ENCODE results near the gene DENND1B.
A peak's percentile ranks its signal among the peaks of the same experiment; 100 is the strongest.

Gene DENND1B, protein sequence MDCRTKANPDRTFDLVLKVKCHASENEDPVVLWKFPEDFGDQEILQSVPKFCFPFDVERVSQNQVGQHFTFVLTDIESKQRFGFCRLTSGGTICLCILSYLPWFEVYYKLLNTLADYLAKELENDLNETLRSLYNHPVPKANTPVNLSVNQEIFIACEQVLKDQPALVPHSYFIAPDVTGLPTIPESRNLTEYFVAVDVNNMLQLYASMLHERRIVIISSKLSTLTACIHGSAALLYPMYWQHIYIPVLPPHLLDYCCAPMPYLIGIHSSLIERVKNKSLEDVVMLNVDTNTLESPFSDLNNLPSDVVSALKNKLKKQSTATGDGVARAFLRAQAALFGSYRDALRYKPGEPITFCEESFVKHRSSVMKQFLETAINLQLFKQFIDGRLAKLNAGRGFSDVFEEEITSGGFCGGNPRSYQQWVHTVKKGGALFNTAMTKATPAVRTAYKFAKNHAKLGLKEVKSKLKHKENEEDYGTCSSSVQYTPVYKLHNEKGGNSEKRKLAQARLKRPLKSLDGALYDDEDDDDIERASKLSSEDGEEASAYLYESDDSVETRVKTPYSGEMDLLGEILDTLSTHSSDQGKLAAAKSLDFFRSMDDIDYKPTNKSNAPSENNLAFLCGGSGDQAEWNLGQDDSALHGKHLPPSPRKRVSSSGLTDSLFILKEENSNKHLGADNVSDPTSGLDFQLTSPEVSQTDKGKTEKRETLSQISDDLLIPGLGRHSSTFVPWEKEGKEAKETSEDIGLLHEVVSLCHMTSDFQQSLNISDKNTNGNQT

DNA sequence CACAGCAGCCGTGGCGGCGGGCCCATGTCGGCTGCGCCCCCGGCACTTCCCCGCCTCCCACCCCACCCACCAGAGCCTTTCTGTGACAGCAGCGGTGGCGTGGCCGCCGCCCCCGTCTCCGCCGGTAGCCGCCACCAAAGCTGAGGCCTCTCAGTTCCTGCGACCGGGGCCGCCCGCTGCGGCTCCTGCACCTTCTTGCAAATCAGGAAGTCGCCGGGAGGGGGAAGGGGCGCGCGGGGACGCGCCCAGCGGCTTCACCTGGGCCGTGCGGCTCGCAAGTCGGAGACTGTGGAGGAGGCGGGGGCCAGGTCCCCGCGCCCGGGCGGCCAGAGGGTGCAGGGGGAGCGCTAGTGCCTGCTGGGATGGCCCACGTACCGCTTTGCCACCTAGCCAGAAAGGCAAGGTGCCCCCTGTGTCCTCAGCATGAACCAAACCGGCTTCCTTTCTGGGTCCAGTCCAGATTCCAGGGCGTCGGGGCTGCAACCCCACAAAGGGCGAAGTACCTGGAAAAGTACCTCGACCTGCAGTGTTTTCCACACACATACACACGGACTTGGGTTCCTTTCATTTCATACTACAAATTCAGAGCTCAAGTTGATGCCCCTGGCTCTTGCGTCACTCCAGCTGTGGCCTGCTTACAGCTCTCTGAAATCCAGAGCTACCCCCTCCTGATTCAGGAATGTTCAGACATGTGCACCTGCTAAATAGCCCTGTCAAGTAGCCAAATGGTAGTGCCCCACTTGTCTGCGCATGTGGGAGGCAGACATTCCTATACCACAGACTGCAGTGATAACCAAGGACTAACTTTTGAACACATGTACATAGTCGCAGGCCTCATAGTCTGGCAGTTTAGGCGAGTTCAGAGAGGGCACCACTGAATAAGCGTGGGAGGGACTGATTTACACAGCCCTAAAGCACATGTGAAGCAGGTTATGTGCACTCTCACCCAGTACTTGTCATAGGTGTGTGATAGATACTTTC, at the start of gene DENND1B:
TSS of gene DENND1B (minus strand) at position 199 of the 981 bp plus-strand sequence. CDS start 325 bp downstream, outside the sequence.
- intact Hi-C loops (cut with micrococcal nuclease) = no loop called here
- H3K9me3 Mint-ChIP-seq = no peaks in the 10 kb centered on the region
- peak within 1 kb of the TSS; percentile 80 for H3K4me3 Mint-ChIP-seq
- H3K27me3 Mint-ChIP-seq = no peaks in the 10 kb centered on the region
- peak within 1 kb of the TSS; percentile 90 for H3K27ac Mint-ChIP-seq
- peaks cover 56% of the 10 kb centered on the region for H3K4me1 Mint-ChIP-seq (ENCODE audit: low read depth)
- H3K36me3 Mint-ChIP-seq (ENCODE audit: low read depth) = peaks cover 17% of the 10 kb centered on the region

DNA sequence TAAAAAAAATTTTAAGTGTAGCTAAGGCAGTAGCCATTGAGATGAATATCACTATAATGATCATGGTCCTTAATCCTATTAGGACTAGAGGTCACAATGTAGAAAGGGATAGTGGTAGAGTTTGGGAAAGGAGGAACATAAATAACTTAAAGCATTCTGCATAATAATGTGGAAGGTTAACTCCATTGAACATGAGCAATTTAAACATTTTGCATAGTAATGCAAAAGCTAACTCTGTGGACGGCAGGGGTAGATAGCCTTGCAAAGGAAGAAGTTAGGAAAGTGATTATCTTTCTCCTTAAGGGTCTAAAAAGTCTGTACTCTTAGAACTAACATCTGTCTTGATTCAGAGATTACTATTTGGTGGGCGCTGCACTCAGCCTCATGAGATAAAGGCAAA, 39.0 kb upstream of the DENND1B start:
- H3K4me1 Mint-ChIP-seq (ENCODE audit: low read depth) = no peaks in the 10 kb centered on the region
- intact Hi-C loops (cut with micrococcal nuclease) = no loop called here
- no peaks in the 10 kb centered on the region for H3K27me3 Mint-ChIP-seq
- no peak overlapping the region for H3K4me3 Mint-ChIP-seq
- H3K36me3 Mint-ChIP-seq (ENCODE audit: low read depth) = no peaks in the 10 kb centered on the region
- H3K9me3 Mint-ChIP-seq = no peaks in the 10 kb centered on the region
- no peak overlapping the region for H3K27ac Mint-ChIP-seq

DNA sequence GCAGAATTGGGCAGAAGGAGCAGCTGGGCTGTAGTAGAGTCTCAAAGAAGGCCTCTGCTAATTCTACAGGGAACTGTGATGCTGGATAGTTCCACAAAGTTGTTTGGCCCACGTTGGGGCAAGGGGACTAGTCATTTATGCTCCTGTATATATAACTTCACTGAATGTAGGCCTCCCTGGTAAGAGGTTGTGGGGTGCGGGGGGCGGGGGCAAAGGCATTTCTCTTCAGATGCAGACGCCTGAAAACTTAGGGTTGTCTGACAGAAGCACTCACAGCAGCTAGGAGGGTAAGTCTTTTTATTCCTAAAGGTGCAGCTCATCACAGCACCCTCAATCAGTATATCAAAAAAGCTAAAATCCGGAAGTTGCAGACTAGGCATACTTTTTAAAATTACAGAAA, 38.5 kb upstream of the DENND1B start:
- Mint-ChIP-seq H3K27ac (no peak overlapping the region), H3K4me3 (no peak overlapping the region), H3K36me3 (ENCODE audit: low read depth) (no peaks in the 10 kb centered on the region), H3K4me1 (ENCODE audit: low read depth) (no peaks in the 10 kb centered on the region), H3K9me3 (no peaks in the 10 kb centered on the region), H3K27me3 (no peaks in the 10 kb centered on the region)
- intact Hi-C loops (cut with micrococcal nuclease) = no loop called here

DNA sequence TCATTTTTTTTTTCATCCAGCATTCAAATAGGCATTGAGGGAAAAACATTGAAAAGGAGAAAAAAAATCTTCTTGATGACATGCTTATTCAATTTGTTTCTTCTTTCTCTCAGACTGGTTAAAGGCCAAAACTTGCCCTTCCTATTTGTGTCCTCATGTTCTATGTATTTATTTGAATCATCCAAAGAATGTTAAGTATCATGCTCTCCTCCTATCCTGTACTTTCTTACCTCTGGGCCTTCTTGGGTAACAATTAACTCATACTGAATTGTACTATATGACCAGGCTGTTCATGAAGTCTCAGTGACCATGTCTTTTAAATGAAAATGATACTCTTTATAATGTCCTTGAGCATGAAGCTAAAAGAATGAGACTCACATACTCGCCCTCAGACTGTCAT, 36.5 kb upstream of the DENND1B start:
- Mint-ChIP-seq H3K4me3 (no peak overlapping the region), H3K36me3 (ENCODE audit: low read depth) (no peaks in the 10 kb centered on the region), H3K27ac (no peak overlapping the region), H3K27me3 (no peaks in the 10 kb centered on the region), H3K4me1 (ENCODE audit: low read depth) (no peaks in the 10 kb centered on the region), H3K9me3 (no peaks in the 10 kb centered on the region)
- intact Hi-C loops (cut with micrococcal nuclease) = no loop called here

DNA sequence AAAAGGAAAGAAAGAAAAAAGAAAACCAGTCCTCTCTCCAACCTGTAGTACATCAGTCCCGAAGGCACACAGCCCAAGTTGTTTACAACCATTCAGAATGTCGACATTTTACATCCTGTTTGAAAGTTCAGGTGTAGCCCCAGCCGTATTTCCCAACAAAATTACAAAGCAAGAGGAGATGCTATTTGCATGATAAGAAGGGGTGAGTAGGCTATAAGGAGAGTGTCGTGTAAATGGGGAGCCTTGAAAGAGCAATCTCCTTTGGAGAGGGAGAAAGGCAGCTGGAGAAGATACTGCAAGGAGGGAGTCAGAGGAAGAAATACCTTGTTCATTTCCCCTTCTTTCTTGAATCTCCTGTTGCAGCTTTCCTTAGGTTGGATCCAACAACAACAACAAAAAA, 35.5 kb upstream of the DENND1B start:
- Mint-ChIP-seq H3K4me1 (ENCODE audit: low read depth) (no peaks in the 10 kb centered on the region), H3K9me3 (no peaks in the 10 kb centered on the region), H3K36me3 (ENCODE audit: low read depth) (no peaks in the 10 kb centered on the region), H3K27ac (no peak overlapping the region), H3K27me3 (no peaks in the 10 kb centered on the region), H3K4me3 (no peak overlapping the region)
- intact Hi-C loops (cut with micrococcal nuclease) = no loop called here

DNA sequence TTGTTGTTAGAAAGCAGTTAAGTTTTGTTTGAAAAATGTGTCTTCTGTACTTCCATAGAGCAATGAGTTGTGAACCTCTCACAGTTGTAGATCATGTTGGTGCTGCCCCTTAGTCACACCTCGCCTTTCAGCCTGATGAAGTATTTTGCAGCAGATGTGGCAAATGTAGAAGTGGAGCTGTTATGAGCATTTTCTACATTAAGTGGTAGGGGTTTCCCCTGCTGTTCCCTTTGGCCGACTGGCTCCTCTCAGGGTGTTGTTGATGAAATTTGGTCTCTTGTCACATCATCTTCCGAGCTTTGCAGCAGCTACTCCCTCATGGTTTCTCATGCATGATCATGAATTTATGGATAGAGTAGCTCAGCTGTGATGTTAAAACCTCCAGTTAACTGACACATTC, 33.6 kb upstream of the DENND1B start:
- intact Hi-C loops (cut with micrococcal nuclease) = no loop called here
- no peaks in the 10 kb centered on the region for H3K36me3 Mint-ChIP-seq (ENCODE audit: low read depth)
- H3K4me3 Mint-ChIP-seq = no peak overlapping the region

DNA sequence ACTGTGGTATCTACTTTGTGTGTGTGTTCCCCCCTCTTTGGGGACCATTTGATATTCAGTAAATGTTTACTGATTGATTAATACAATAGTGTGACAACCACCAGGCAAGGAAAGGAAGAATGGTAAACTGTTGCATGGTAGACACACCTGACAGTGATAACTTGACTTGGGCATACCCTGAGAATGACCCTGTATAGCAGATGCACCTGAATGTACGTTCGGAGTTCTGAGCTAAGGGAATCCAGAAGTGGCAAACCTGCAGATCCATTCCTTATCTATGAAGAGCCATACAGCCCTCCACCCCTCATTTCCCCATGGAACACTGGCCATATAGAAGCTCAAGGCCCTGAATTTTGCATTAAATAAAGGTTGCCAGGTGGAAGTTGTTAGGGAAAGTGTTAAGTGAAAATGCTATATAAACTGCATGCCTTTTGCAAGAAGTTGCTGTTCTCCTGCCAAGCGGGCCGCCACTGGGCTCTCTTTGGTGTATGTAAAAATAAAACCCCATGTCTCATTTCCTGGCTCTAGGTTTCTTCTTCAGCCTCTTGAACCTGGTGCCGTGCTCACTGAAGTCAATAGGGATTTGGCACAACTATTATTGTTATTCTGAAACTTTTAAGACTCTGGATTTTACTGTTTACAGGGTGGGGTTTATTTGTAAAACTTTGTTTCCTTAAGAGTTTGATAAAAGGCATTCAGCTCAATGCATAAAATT, 32.6 kb upstream of the DENND1B start:
- Mint-ChIP-seq H3K27me3 (no peaks in the 10 kb centered on the region), H3K36me3 (ENCODE audit: low read depth) (no peaks in the 10 kb centered on the region), H3K4me1 (ENCODE audit: low read depth) (no peaks in the 10 kb centered on the region), H3K27ac (no peak overlapping the region), H3K4me3 (no peak overlapping the region), H3K9me3 (no peaks in the 10 kb centered on the region)
- intact Hi-C loops (cut with micrococcal nuclease) = no loop called here

More for the DNA sequence above, 33.6 kb upstream of the DENND1B start:
- H3K27me3 Mint-ChIP-seq = no peaks in the 10 kb centered on the region
- H3K9me3 Mint-ChIP-seq = no peaks in the 10 kb centered on the region
- no peak overlapping the region for H3K27ac Mint-ChIP-seq
- no peaks in the 10 kb centered on the region for H3K4me1 Mint-ChIP-seq (ENCODE audit: low read depth)

DNA sequence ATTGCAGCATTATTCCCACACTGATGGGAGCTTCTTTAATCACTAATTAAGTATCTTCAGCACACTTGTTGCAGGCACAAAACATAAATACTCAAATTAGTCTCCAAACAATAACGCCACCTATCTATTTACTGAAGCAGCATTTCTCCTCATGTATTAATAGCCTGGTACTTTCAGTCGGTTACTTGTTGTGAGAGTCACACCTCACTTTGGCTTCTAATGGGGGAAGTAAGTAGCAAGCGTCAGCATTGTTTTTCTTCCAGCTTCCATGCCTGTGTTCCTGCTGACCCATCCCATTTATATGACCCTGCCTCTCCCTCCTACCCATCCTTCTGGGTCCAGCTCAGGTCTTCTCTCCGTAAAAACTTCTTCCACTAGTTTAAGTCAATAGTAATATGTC, 31.9 kb upstream of the DENND1B start:
- H3K4me1 Mint-ChIP-seq (ENCODE audit: low read depth) = no peaks in the 10 kb centered on the region
- H3K4me3 Mint-ChIP-seq = no peak overlapping the region
- H3K36me3 Mint-ChIP-seq (ENCODE audit: low read depth) = no peaks in the 10 kb centered on the region
- no peaks in the 10 kb centered on the region for H3K27me3 Mint-ChIP-seq
- intact Hi-C loops (cut with micrococcal nuclease) = no loop called here
- no peak overlapping the region for H3K27ac Mint-ChIP-seq
- peaks cover 2% of the 10 kb centered on the region for H3K9me3 Mint-ChIP-seq

DNA sequence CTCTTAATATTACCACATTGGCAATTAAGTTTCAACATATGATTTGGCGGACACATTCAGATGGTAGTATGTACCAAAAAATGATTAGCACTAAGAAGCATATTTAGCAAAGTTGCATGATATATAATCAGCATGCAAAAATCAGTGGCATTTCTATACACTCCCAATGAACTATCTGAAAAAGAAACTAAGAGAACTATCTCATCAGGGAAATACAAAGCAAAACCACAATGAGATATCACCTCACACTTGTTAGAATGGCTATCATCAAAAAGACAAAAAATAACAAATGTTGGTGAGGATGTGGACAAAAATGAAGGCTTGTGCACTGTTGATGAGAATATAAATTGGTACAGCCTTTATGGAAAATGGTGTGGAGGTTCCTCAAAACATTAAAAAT, 31.4 kb upstream of the DENND1B start:
- H3K4me1 Mint-ChIP-seq (ENCODE audit: low read depth) = no peaks in the 10 kb centered on the region
- no peaks in the 10 kb centered on the region for H3K27me3 Mint-ChIP-seq
- no peak overlapping the region for H3K27ac Mint-ChIP-seq
- peaks cover 7% of the 10 kb centered on the region for H3K9me3 Mint-ChIP-seq
- H3K4me3 Mint-ChIP-seq = no peak overlapping the region
- intact Hi-C loops (cut with micrococcal nuclease) = no loop called here
- H3K36me3 Mint-ChIP-seq (ENCODE audit: low read depth) = no peaks in the 10 kb centered on the region

DNA sequence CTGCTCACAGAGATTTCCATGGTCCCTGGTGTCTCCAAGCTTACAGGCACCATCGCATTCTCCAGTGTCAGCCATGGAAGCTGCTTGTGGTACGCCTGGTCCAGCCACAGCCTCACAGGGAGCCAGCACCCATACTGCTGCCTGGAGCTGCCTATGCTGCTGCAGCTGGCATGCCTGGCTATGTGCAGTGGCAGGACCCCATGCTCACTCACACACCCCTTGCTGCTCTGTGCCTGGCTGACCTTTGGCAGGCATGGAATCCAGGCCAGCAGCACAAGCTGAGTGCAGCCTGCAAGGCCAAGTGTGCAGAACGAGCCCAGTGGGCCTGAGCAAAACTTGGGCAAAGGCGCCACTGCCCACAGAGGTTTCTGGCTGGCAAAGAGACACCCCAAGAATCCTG, 26.4 kb upstream of the DENND1B start:
- intact Hi-C loops (cut with micrococcal nuclease) = no loop called here
- H3K27ac Mint-ChIP-seq = no peak overlapping the region

DNA sequence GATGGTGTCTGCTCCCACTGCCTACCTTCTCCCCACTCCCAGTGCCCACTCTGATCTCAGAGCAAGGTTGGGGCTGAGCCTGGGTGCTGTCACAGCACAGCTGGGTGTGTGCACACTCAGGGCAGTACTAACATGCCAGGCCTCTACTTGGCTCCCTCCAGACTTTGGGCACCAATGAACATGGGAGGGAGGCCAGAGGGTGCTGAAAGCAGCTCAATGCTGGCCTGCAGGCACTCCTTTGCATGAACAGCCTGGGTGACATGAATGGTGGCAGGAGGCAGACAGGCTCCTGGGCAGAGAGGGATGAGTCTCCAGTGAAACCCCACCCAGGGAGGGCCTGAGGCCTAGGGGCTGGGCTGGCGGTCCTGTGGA, 25.8 kb upstream of the DENND1B start:
- H3K27me3 Mint-ChIP-seq = no peaks in the 10 kb centered on the region
- H3K27ac Mint-ChIP-seq = no peak overlapping the region
- intact Hi-C loops (cut with micrococcal nuclease) = no loop called here
- H3K4me1 Mint-ChIP-seq (ENCODE audit: low read depth) = peaks cover 14% of the 10 kb centered on the region
- H3K36me3 Mint-ChIP-seq (ENCODE audit: low read depth) = peaks cover 15% of the 10 kb centered on the region
- H3K4me3 Mint-ChIP-seq = no peak overlapping the region
- peaks cover 48% of the 10 kb centered on the region for H3K9me3 Mint-ChIP-seq

More for the DNA sequence above, 26.4 kb upstream of the DENND1B start:
- Mint-ChIP-seq H3K27me3 (no peaks in the 10 kb centered on the region), H3K36me3 (ENCODE audit: low read depth) (peaks cover 9% of the 10 kb centered on the region), H3K4me1 (ENCODE audit: low read depth) (peaks cover 14% of the 10 kb centered on the region), H3K9me3 (peaks cover 42% of the 10 kb centered on the region), H3K4me3 (no peak overlapping the region)

DNA sequence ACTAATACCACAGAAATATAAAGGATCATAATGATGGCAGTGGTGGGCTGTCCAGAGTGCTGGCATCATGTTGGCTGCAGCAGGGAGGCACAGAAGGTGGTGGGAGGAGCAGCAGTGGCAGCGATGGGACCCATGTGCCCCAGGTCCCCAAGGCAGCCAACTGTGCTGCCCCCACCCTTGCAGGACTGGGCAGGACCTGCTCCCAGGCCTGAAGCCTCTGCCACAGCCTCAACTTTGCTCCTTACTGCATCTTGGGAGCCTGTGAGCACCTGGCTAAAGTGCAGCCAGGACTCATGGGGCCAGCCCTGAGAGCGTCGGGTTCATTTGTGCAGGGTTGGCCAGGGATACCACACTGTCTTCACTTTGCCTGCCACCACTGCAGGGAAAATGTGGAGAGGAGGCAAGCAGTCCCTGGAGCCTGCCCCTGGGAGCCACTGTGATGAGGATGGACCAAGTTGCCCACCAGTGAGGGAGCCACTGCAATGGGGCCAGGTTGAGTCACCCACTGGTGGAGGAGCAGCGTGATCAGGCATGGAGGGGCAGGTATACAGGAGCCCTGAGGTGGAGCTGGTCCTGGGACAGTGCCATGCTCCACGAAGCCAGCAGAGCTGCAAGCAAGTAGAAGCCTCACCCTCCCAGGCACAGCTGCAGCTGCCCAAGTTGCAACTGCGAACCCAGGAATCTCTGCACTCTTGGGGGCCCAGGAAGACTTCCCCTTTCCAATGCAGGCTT, 25.3 kb upstream of the DENND1B start:
- H3K4me3 Mint-ChIP-seq = no peak overlapping the region
- peaks cover 14% of the 10 kb centered on the region for H3K4me1 Mint-ChIP-seq (ENCODE audit: low read depth)
- intact Hi-C loops (cut with micrococcal nuclease) = no loop called here
- no peaks in the 10 kb centered on the region for H3K27me3 Mint-ChIP-seq
- no peak overlapping the region for H3K27ac Mint-ChIP-seq
- peaks cover 21% of the 10 kb centered on the region for H3K36me3 Mint-ChIP-seq (ENCODE audit: low read depth)
- peaks cover 53% of the 10 kb centered on the region for H3K9me3 Mint-ChIP-seq

DNA sequence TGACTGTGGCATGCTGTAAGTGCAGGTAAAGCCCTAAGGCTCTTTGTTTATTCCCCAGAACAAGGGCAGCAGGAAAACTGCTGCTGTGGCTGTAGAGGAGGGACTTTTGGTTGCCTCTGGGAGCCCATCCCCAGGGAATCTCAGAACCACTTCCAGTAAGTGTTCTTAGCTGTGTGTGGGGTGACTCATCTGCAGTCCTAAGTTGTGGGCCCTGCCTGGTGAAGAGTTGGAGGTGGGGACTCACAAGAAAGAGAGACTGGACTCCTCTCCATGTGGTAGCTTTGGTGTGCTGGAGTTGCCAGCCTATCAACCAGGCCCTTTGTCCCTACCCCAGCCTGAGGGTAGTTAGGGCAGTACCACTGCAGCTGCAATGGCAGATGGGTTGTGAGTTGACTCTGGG, 24.0 kb upstream of the DENND1B start:
- H3K9me3 Mint-ChIP-seq = peaks cover 56% of the 10 kb centered on the region
- H3K4me3 Mint-ChIP-seq = no peak overlapping the region
- intact Hi-C loops (cut with micrococcal nuclease) = no loop called here
- H3K27me3 Mint-ChIP-seq = no peaks in the 10 kb centered on the region
- peaks cover 14% of the 10 kb centered on the region for H3K4me1 Mint-ChIP-seq (ENCODE audit: low read depth)
- H3K27ac Mint-ChIP-seq = no peak overlapping the region
- H3K36me3 Mint-ChIP-seq (ENCODE audit: low read depth) = peaks cover 21% of the 10 kb centered on the region
